Cardiac fibroblast (primary cell): ENCODE results near the gene WDR86.

ENCODE experiments used
- DNase-seq, 2 donors: peaks; one replicate each; pipeline versions ENCODE4 v3.0.0 to v3.0.0-alpha.2; 2010; ENCODE audit warnings: low read depth in 2 of 2
- H3K4me3 ChIP-seq, 2 donors: replicated peaks in 1 of 2; 1 replicate in 1 of 2; 2 replicates in 1 of 2; pipeline ENCODE4 v1.5.1; 2011; ENCODE audit warnings: low read depth in 2 of 2, low read length in 2 of 2, mild to moderate bottlenecking in 2 of 2, moderate library complexity in 1 of 2
- TF ChIP-seq, protein P1 (sequence below): IDR thresholded peaks from one replicate; pipeline ENCODE4 v1.5.1; 2011; ENCODE audit warnings: low read depth, mild to moderate bottlenecking, low read length, inconsistent platforms

WDR86 gene

DNA sequence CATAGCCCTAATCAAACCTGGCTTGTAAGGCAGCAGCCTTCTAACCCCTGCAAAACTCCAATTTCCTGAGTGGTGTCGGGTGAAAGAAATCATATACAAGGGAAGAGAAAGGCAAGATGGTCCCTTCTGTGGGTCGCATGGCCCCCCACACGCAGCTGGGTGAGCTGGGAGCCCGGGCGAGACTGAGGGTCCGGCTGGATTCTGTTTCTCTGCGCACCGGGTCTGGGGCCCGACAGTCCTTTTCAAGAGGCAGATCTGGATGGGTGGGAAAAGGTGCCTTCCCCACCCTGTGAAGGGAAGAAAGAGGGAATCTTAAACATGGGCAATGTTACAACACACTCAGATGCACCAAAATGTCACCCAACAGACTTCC lies 18.5 kb downstream of the WDR86 start:
- H3K4me3 ChIP-seq = no peak overlapping the region
- TF ChIP-seq, protein P1, sequence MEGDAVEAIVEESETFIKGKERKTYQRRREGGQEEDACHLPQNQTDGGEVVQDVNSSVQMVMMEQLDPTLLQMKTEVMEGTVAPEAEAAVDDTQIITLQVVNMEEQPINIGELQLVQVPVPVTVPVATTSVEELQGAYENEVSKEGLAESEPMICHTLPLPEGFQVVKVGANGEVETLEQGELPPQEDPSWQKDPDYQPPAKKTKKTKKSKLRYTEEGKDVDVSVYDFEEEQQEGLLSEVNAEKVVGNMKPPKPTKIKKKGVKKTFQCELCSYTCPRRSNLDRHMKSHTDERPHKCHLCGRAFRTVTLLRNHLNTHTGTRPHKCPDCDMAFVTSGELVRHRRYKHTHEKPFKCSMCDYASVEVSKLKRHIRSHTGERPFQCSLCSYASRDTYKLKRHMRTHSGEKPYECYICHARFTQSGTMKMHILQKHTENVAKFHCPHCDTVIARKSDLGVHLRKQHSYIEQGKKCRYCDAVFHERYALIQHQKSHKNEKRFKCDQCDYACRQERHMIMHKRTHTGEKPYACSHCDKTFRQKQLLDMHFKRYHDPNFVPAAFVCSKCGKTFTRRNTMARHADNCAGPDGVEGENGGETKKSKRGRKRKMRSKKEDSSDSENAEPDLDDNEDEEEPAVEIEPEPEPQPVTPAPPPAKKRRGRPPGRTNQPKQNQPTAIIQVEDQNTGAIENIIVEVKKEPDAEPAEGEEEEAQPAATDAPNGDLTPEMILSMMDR = no peak
- no peak for DNase-seq

DNA sequence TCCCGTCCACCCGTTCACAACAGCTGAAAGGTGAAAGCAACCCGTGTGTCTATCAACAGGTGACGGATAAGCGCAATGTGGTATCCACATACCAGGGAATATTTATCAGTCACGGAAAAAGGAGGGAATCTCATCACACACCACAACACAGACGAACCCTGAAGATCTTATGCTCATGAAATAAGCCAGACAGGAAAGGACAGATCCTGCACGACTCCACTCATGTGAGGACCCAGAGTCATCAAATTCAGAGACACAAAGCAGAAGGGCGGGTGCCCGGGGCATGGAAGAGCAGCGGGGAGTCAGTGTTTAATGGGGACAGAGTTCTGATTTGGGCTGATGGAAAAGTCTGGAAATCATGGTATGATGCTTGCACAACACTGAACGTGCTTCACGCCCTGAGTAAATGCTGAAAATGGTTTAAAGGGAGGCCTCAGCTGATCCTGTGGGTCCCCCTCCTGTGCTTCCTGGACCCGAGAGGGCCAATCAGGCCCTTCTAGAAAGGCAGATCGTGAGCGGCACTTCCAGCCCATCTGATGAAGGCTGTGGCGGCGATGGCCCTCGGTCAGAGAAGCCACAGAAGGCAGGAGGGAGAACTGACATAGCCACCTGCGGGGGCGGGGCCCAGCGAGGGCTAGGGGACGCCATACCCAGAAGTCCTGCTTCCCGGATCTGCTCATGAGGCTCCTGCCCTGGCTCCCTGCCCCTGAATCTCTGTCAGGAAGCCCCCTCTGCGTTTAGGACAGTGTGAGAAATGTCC lies 19.1 kb downstream of the WDR86 start:
- no peak overlapping the region for H3K4me3 ChIP-seq
- no peak for DNase-seq
- TF ChIP-seq, protein P1 = no peak

DNA sequence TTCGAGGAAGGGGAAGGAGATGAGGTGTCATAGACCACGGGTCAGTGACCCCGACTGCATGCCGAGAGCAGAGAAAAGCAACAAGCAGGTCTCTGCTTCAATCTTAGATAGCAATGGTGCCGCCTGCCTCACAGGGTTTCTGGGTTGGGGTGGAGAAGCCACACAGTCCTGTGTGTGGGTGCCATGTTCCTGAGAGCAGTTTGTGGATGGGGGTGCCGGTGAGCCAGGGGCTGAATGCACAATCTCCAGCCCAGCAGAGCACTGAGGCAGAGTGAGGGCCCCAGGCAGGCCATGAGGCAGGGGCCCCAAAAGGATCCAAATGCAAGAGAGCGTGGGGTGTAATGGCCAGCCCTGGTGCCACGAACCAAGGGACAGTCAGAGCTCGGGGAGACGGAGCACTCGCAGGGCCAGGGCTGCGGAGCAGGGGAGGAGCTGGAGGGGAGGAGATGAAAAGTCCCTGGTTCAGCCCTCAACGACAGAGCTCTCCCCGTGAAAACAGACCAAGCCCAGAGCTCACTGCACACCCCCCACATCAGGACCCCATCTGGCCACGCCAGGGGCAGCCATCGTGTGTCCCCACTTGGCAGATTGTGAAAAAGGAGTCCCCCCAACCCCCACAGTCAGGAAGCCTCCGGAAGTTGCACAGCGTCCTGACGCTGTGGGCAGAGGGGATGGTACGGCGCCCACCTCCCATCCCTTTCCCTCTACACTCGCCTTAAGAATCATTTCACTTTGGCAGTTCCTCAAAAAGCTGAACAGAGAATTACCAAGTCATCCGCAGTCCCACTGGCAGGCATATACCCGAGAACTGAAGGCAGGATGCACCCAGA lies 19.9 kb downstream of the WDR86 start:
- TF ChIP-seq, protein P1 = no peak
- H3K4me3 ChIP-seq = no peak overlapping the region
- no peak for DNase-seq

DNA sequence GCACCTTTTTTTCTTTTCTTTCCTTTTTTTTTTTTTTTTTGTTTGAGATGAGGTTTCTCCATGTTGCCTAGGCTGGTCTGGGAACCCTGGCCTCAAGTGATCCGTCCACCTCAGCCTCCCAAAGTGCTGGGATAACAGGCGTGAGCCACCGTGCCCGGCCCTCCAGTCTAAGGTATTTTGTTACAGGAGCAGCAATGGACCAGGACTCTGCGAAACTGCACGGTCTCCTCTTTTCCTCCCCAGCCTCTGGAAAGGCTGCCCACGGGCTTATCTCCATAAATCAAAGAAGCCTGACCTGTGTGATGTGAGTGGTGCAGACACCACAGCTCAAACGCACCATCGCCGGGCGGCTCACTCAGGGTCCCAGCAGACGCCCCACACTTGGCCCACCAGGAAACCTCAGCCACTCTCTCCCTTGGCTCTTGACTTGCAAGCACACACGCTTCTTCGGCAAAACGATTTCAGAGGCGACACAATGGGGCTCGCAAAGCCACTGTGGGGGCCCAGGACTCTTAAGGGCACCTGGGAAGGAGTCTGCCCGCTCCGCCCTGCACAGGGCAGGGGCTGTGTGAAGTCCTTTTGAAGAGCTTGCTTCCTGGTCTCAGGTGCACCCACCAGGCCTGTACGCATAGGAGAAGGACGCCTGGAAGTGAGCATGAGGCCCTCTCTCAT lies 20.6 kb downstream of the WDR86 start:
- no peak for DNase-seq
- no peak overlapping the region for H3K4me3 ChIP-seq
- TF ChIP-seq, protein P1 = no peak

DNA sequence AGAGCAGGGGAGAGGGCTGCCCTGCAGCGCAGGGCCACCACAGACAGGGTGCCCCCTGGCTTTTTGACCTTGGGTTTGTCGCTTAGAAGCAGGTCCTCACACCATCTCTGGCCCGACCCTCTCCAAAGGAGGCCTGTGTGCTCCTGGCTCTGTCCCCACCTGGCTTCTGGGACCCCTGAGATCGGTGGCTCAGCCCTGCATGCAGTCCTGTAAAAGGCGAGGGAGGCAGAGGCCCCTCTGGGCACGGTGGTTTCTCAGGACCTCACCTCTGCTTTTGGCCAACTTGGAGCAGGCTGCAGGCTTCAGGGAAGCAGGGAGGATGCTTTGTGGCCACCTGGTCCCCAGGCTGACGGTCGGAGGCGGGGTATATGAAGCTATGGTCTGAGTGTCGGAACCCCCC lies 21.4 kb downstream of the WDR86 start:
- no peak overlapping the region for H3K4me3 ChIP-seq
- DNase-seq = no peak
- TF ChIP-seq, protein P1 = no peak

DNA sequence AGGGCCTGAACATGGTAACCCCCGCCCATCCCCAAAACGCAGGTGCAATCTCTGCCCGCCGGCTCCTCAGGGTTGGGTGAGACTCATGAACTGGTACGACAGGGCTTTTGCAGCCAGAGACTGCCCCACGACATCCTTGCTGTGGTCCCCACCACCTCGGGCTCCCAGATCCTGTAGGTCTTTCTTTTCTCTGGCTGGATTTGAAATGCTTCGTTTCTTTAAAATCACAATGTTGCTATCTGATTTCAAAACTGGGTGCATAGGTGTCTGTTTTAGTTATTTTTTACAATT lies 21.9 kb downstream of the WDR86 start:
- DNase-seq = no peak
- TF ChIP-seq, protein P1 = no peak
- H3K4me3 ChIP-seq = no peak overlapping the region
